ENCODE results near the gene MDN1.

MDN1 gene

GRCh38 chr6:89782222-89782621 is 37.4 kb downstream of the MDN1 start:
- no peak for TF ChIP-seq CTCF (IDR thresholded peaks at IDR 0.05)
- TF ChIP-seq ZFX (IDR thresholded peaks at IDR 0.05; ENCODE audit: borderline replicate concordance), result no peak
- H3K27ac ChIP-seq, result no peak overlapping the region

DNA sequence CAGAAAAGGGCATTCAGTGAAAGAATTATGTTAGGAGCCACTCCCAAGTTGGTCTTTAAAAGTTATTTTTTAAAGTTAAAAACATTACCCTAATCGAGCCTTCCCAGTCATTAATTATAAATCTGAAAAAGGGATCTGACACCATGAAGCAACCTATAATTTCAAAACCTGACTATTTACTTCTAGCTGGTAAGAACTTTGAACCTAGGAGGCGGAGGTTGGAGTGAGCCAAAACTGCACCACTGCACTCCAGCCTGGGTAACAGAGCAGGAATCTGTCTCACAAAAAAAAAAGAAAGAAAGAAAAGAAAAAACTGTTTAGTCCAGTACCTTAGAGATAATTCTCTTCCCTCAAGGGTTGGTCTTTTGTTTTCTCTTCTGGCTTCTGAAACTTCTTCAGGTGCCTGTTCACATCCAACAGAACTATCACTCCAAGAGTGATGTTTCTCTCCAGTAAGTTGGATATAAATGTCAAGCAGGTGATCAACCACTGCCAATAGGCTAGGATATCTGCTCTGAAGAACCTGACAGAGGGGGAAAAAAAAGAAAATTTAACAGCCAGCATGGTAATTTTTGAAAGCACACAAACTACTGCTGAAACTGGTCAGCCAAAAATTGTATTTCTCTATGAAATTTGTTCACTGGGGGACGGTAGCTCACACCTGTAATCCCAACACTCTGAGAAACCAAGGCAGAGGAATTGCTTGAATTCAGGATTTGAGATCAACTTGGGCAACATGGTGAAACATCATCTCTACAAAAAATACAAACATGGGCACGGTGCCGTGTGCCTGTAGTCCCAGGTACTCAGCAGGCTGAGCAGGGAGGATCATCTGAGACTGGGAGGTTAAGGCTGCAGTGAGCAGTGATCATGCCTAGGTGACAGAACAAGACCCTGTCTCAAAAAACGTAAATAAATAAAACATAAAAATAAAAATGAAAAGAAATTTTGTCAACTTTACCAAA is 38.2 kb downstream of the MDN1 start:
- no peak overlapping the region for H3K27ac ChIP-seq
- no peak for TF ChIP-seq ZFX (IDR thresholded peaks at IDR 0.05; ENCODE audit: borderline replicate concordance)
- no peak for TF ChIP-seq CTCF (IDR thresholded peaks at IDR 0.05)

DNA sequence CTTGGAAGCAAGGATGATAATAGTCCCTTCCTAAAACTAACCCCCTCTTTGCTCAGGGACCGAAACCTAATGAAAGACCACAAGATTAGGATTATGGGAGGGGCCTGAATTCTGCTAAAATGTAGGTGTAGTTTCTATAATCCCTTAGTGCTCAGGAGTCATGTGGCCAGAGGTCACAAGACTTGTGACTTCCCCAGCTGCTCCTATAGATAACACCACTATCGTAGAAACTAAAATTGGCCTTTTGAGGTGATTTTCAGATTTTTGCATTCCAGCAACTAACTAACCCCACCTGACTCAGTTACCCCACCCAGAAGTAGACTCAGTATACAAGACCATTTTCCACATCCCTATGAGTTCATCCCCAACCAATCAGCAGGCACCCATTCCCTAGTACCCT is 42.1 kb downstream of the MDN1 start:
- TF ChIP-seq ZFX (IDR thresholded peaks at IDR 0.05; ENCODE audit: borderline replicate concordance), result no peak
- TF ChIP-seq CTCF (IDR thresholded peaks at IDR 0.05), result no peak
- H3K27ac ChIP-seq, result no peak overlapping the region

DNA sequence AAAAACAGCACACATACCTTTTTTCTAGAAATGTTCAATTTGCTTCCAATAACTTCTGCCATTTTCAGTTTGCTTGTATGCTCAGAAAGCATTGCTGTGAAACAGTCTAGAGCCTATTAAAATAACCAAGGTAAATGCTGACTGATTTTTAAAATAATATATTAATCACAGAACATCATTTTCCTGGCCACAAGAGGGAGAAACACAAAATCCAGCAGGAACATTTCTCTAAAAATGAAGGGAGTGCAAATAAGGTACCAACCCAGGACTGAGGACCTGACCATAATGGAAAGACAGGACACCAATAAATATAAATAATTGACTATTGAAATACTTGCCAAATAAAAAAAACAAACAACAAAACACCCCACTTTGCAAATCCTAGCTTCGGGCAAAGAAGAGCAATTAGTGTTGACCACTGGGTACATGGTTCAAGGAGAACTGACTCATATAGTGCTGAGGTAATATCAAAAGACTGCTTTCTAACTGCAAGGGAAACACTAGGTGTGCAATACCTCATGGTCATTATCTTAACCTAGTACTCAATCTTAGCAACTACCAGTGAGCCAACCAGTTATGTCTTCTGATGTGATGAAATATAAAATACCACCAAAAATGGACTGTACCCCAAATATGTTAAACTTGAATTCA is 42.9 kb downstream of the MDN1 start:
- no peak overlapping the region for H3K27ac ChIP-seq

DNA sequence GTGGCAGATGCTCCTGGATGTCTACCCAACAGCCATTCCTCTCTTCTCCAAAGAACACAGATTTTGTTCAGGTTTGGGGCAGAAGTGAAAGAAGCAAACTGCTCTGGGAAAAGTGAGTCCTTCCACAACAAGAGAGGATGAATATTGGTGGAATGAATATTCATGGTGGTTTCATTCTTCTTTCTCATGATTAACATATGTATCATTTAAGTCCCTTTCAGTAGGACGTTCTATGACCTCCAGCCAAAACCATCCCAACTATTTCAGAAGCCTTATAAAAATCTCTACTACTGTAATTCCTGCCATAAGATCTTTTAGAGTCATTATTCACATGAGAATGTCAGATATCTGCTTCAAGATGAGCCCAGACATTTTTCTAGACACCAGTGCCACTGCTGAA is 44.4 kb downstream of the MDN1 start:
- no peak overlapping the region for H3K27ac ChIP-seq

More for the DNA sequence above, 42.9 kb downstream of the MDN1 start:
- no peak for TF ChIP-seq ZFX (IDR thresholded peaks at IDR 0.05; ENCODE audit: borderline replicate concordance)
- TF ChIP-seq CTCF (IDR thresholded peaks at IDR 0.05), result no peak

DNA sequence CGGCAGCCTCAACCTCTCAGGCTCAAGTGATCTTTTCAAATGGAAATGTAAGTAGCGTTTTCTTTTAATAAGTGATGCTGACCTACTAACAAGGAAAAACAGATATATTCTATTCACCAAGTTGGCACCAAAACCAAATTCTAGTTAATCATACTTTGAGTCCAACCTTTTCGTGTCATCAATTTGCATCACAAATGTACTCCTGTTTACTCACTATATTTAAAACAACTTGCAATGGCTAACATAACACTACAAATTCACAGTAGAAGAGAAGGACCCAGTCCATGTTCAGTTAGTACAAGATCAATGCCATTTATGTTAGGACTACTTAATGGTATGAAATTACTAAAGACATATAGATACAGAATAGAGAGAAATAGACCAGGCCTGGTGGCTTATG is 50.0 kb downstream of the MDN1 start:
- no peak overlapping the region for H3K27ac ChIP-seq
- TF ChIP-seq CTCF (IDR thresholded peaks at IDR 0.05) (no peak), ZFX (IDR thresholded peaks at IDR 0.05; ENCODE audit: borderline replicate concordance) (no peak)

More for the DNA sequence above, 44.4 kb downstream of the MDN1 start:
- TF ChIP-seq ZFX (IDR thresholded peaks at IDR 0.05; ENCODE audit: borderline replicate concordance) (no peak), CTCF (IDR thresholded peaks at IDR 0.05) (no peak)

- no peak overlapping the region for H3K27ac ChIP-seq
- no peak for TF ChIP-seq ZFX (IDR thresholded peaks at IDR 0.05; ENCODE audit: borderline replicate concordance)
- TF ChIP-seq CTCF (IDR thresholded peaks at IDR 0.05), result no peak
Measured at GRCh38 chr6:89768324-89768723, 51.3 kb downstream of the MDN1 start.

Data from 22Rv1 (cell line).